IMR-90 (cell line): Measurements from ENCODE around the gene FNDC3B.

Experiments
- MAFK ChIP-seq: IDR thresholded peaks from 2 replicates; pipeline ENCODE4 v1.6.1; 2012; ENCODE audit warnings: low read depth, low read length, improper control_type of control experiment
- POLR2A ChIP-seq: IDR thresholded peaks from 2 replicates; pipeline ENCODE4 v1.6.1; 2012; ENCODE audit warnings: mild to moderate bottlenecking, low read depth, low read length
- RCOR1 ChIP-seq: IDR thresholded peaks from 2 replicates; pipeline ENCODE4 v1.6.1; 2012; ENCODE audit warnings: mild to moderate bottlenecking, low read length, improper control_type of control experiment; ENCODE audit not compliant: insufficient replicate concordance
- USF2 ChIP-seq: fragments of 150-350 bp; IDR thresholded peaks from 2 replicates; pipeline ENCODE4 v1.6.1; 2017; ENCODE audit warnings: mild to moderate bottlenecking, antibody characterized with exemption, low read length, low read depth
- TF ChIP-seq, protein P1 (sequence below): conservative IDR thresholded peaks from 2 replicates; pipeline ENCODE4 v1.5.1; 2012; ENCODE audit warnings: mild to moderate bottlenecking, low read depth, low read length, improper control_type of control experiment

- TF ChIP-seq, protein P1, sequence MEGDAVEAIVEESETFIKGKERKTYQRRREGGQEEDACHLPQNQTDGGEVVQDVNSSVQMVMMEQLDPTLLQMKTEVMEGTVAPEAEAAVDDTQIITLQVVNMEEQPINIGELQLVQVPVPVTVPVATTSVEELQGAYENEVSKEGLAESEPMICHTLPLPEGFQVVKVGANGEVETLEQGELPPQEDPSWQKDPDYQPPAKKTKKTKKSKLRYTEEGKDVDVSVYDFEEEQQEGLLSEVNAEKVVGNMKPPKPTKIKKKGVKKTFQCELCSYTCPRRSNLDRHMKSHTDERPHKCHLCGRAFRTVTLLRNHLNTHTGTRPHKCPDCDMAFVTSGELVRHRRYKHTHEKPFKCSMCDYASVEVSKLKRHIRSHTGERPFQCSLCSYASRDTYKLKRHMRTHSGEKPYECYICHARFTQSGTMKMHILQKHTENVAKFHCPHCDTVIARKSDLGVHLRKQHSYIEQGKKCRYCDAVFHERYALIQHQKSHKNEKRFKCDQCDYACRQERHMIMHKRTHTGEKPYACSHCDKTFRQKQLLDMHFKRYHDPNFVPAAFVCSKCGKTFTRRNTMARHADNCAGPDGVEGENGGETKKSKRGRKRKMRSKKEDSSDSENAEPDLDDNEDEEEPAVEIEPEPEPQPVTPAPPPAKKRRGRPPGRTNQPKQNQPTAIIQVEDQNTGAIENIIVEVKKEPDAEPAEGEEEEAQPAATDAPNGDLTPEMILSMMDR = 0 out of 2 replicates have a peak, but pooled peaks have one; percentile 1
- TF ChIP-seq POLR2A = no peak
- no peak for TF ChIP-seq RCOR1
- no peak for TF ChIP-seq USF2
- no peak for TF ChIP-seq MAFK
Measured at GRCh38 chr3:172202797-172203196, 163.4 kb downstream of the FNDC3B start.
